Neural progenitor cell (in vitro differentiated cells): Measurements from ENCODE around the gene SCN9A.

Experiments
- EZH2 ChIP-seq: fragments of 200-600 bp; sonication (generic); IDR thresholded peaks from 2 replicates; pipeline ENCODE4 v1.6.1; 2017; ENCODE audit warnings: antibody characterized with exemption, mild to moderate bottlenecking, moderate library complexity
- EZH2phosphoT487 ChIP-seq: fragments of 200-600 bp; sonication (generic); IDR thresholded peaks from 2 replicates; pipeline ENCODE4 v1.6.1; 2017; ENCODE audit warnings: antibody characterized with exemption
- TF ChIP-seq, protein P1 (sequence below): fragments of 200-600 bp; sonication (generic); IDR thresholded peaks from 2 replicates; pipeline ENCODE4 v1.5.1; 2017; ENCODE audit warnings: antibody characterized with exemption, mild to moderate bottlenecking

DNA sequence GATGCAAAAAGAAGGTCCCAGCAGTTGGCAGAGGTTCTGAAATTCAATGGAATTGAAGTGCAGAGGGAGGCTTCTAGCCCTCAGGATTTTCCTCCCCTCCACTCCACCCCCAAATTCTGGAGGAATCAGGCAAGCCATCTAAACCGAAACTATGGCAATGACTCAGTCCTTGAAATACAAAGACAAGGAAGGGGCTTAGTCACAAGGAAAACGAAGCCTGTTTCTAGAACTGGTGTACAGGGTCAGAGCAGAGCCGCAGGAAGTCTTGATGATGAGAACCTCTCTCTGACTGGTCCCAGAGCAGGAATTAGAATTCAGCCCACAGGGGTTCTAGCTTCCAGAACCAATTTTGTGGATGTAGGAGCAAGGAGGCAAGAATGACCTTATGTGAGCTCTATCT lies 136.2 kb downstream of the SCN9A start:
- TF ChIP-seq, protein P1, sequence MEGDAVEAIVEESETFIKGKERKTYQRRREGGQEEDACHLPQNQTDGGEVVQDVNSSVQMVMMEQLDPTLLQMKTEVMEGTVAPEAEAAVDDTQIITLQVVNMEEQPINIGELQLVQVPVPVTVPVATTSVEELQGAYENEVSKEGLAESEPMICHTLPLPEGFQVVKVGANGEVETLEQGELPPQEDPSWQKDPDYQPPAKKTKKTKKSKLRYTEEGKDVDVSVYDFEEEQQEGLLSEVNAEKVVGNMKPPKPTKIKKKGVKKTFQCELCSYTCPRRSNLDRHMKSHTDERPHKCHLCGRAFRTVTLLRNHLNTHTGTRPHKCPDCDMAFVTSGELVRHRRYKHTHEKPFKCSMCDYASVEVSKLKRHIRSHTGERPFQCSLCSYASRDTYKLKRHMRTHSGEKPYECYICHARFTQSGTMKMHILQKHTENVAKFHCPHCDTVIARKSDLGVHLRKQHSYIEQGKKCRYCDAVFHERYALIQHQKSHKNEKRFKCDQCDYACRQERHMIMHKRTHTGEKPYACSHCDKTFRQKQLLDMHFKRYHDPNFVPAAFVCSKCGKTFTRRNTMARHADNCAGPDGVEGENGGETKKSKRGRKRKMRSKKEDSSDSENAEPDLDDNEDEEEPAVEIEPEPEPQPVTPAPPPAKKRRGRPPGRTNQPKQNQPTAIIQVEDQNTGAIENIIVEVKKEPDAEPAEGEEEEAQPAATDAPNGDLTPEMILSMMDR: no peak
- TF ChIP-seq EZH2 (no peak), EZH2phosphoT487 (no peak)
